ENCODE results near the gene PLCB1.

DNA sequence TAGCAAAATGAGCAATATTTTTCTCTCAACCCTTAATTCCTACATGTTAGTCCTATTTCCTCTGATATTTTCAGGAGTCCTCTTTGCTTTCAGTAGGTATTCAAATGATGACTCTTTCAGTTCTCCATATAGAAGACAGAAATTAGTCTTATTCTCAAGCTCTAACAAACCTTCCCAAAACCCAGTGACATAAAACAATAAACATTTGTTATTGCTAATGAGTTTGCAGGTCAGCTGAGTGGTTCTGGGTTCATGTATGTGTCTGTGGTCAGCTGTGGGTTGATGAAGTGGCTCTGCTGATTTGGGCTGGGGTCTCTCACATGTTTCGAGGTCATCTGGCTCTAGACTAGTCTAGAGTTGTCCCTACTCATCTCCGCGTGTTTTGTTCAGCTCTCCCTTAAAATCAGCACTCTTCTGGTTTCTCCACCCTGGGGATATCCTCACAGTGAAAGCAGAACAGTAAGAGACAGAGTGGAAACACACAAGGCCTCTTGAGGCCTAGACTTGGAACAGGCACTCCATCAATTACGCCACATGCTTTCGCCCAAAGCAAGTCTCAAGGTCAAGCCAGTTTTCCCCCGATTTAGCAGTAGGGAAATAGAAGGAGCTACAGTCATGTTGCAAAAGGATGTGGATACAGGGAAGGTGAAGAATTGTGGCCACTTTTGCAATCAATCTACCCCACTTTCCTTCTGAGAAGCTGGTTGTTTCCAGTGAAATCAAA lies 273.0 kb downstream of the PLCB1 start:
- TF ChIP-seq TAF1 (IDR thresholded peaks at IDR 0.05; ENCODE audit: borderline replicate concordance, insufficient read depth, low read length) (no peak), POLR2AphosphoS5 (IDR thresholded peaks at IDR 0.05; ENCODE audit: low read depth, low read length) (no peak), SIN3A (IDR thresholded peaks at IDR 0.05; ENCODE audit: borderline replicate concordance, insufficient read depth, low read length) (no peak)
